Hepatocyte (in vitro differentiated cells): ENCODE data around the gene GAB1. TPM values are rescaled to one million over a fixed set of nuclear protein-coding genes. Genes with fewer than 3 reads are reported as not detected.

Experiments
- DNase-seq: peaks from one replicate; pipeline ENCODE4 v3.0.0-alpha.2; 2016; ENCODE audit warnings: low spot score
- H2AFZ ChIP-seq: fragments of 200-600 bp; sonication (generic); 2 replicates; pipeline ENCODE4 v1.6.0; 2016; ENCODE audit warnings: antibody characterized with exemption, mild to moderate bottlenecking
- H3K27ac ChIP-seq: fragments of 200-600 bp; sonication (generic); 2 replicates; pipeline ENCODE4 v1.5.1; 2016; ENCODE audit warnings: mild to moderate bottlenecking
- H3K27me3 ChIP-seq: fragments of 200-600 bp; sonication (generic); 2 replicates; pipeline ENCODE4 v1.6.1; 2016
- H3K36me3 ChIP-seq: fragments of 200-600 bp; sonication (generic); replicated peaks from 2 replicates; pipeline ENCODE4 v1.5.1; 2016; ENCODE audit warnings: low read depth; ENCODE audit not compliant: insufficient read depth
- H3K4me1 ChIP-seq: fragments of 200-600 bp; sonication (generic); 2 replicates; pipeline ENCODE4 v1.5.1; 2016; ENCODE audit warnings: mild to moderate bottlenecking, moderate library complexity; ENCODE audit not compliant: insufficient read depth
- H3K4me2 ChIP-seq: fragments of 200-600 bp; sonication (generic); 2 replicates; pipeline ENCODE4 v1.6.0; 2016
- H3K4me3 ChIP-seq: fragments of 200-600 bp; sonication (generic); 2 replicates; pipeline ENCODE4 v1.5.1; 2016; ENCODE audit warnings: mild to moderate bottlenecking
- H3K79me2 ChIP-seq: fragments of 200-600 bp; sonication (generic); 2 replicates; pipeline ENCODE4 v1.6.0; 2017; ENCODE audit warnings: mild to moderate bottlenecking
- H3K9me2 ChIP-seq: fragments of 200-600 bp; sonication (generic); replicated peaks from 2 replicates; pipeline ENCODE4 v1.6.0; 2017; ENCODE audit warnings: mild to moderate bottlenecking; ENCODE audit not compliant: insufficient read depth
- H3K9me3 ChIP-seq: fragments of 200-600 bp; sonication (generic); 2 replicates; pipeline ENCODE4 v1.5.1; 2016; ENCODE audit warnings: low read depth, mild to moderate bottlenecking
- H4K20me1 ChIP-seq: fragments of 200-600 bp; sonication (generic); 2 replicates; pipeline ENCODE4 v1.6.0; 2016; ENCODE audit warnings: mild to moderate bottlenecking; ENCODE audit not compliant: insufficient read depth, poor library complexity, severe bottlenecking
- EZH2 ChIP-seq: fragments of 200-600 bp; sonication (generic); IDR thresholded peaks from 2 replicates; pipeline ENCODE4 v1.6.1; 2016; ENCODE audit warnings: antibody characterized with exemption, mild to moderate bottlenecking, borderline replicate concordance
- EZH2phosphoT487 ChIP-seq: fragments of 200-600 bp; sonication (generic); IDR thresholded peaks from one replicate; pipeline ENCODE4 v1.6.1; 2018; ENCODE audit warnings: antibody characterized with exemption, mild to moderate bottlenecking, low read depth, moderate library complexity; ENCODE audit not compliant: unreplicated experiment, severe bottlenecking
- WGBS: methylation state at CpG from one replicate; pipeline ENCODE4 v1.1.6; 2016; ENCODE audit warnings: low lambda C conversion rate; ENCODE audit errors: missing lambda C conversion rate; 5-methylcytosine and 5-hydroxymethylcytosine counted together
- polyA plus RNA-seq: library from polyadenylated mRNA; unstranded; fragments of >200 nt; fragmentation: Nextera tagmentation; extraction: Ambion mirVana; gene quantifications from 2 replicates; pipeline ENCODE4 v1.2.1, GENCODE V29; 2016
- total RNA-seq: library from RNA; depleted of rRNA; stranded (reverse); fragments of >200 nt; gene quantifications from 2 replicates; pipeline ENCODE4 v1.2.3, GENCODE V29; 2014
- TF ChIP-seq, protein P1 (sequence below): fragments of 200-600 bp; sonication (generic); IDR thresholded peaks from 2 replicates; pipeline ENCODE4 v1.5.1; 2016; ENCODE audit warnings: antibody characterized with exemption, mild to moderate bottlenecking; ENCODE audit not compliant: poor library complexity

Gene GAB1
- total and polyA plus RNA-seq, 2 experiments from 2014 or later: 10.9 to 30.7 TPM

DNA sequence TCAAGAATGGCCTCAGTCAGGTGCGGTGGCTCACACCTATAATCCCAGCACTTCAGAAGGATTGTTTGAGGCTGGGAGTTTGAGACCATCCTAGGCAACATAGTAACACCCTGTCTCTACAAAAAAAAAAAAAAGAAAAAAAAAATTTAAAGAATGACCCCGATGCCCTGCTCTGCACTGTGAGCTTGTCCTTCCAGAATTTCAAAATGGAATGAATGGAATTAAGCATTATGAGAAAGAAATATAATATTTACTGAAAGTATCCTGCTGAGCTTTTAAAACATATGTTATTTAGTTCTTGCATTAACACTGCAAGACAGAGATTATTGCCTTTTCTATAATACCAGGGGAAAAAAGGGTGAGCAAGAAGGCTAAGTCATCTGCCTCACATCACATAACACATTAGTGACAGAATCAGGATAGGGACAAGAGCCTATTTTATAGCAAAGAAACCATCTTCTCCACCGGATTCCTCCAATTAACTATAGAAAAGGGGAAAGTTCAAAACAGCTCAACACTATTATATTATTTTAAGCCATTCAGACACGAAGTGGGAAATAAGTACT lies 41.9 kb upstream of the GAB1 start:
- H3K4me3 ChIP-seq: no peak overlapping the region
- H3K27me3 ChIP-seq: no peaks in the 10 kb centered on the region
- no peak for TF ChIP-seq EZH2phosphoT487
- no peak for TF ChIP-seq EZH2
- TF ChIP-seq, protein P1, sequence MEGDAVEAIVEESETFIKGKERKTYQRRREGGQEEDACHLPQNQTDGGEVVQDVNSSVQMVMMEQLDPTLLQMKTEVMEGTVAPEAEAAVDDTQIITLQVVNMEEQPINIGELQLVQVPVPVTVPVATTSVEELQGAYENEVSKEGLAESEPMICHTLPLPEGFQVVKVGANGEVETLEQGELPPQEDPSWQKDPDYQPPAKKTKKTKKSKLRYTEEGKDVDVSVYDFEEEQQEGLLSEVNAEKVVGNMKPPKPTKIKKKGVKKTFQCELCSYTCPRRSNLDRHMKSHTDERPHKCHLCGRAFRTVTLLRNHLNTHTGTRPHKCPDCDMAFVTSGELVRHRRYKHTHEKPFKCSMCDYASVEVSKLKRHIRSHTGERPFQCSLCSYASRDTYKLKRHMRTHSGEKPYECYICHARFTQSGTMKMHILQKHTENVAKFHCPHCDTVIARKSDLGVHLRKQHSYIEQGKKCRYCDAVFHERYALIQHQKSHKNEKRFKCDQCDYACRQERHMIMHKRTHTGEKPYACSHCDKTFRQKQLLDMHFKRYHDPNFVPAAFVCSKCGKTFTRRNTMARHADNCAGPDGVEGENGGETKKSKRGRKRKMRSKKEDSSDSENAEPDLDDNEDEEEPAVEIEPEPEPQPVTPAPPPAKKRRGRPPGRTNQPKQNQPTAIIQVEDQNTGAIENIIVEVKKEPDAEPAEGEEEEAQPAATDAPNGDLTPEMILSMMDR: no peak
- no peaks in the 10 kb centered on the region for H3K79me2 ChIP-seq
- no peaks in the 10 kb centered on the region for H3K36me3 ChIP-seq
- no peaks in the 10 kb centered on the region for H3K9me3 ChIP-seq
- H3K4me2 ChIP-seq: peak overlapping the region; percentile 21
- H2AFZ ChIP-seq: no peak overlapping the region
- no peak for DNase-seq
- peaks cover 6% of the 10 kb centered on the region for H3K4me1 ChIP-seq
- WGBS: 62% methylated on average over 4 of the region's 4 CpGs
- H3K27ac ChIP-seq: no peak overlapping the region
- no peaks in the 10 kb centered on the region for H3K9me2 ChIP-seq
- no peaks in the 10 kb centered on the region for H4K20me1 ChIP-seq

DNA sequence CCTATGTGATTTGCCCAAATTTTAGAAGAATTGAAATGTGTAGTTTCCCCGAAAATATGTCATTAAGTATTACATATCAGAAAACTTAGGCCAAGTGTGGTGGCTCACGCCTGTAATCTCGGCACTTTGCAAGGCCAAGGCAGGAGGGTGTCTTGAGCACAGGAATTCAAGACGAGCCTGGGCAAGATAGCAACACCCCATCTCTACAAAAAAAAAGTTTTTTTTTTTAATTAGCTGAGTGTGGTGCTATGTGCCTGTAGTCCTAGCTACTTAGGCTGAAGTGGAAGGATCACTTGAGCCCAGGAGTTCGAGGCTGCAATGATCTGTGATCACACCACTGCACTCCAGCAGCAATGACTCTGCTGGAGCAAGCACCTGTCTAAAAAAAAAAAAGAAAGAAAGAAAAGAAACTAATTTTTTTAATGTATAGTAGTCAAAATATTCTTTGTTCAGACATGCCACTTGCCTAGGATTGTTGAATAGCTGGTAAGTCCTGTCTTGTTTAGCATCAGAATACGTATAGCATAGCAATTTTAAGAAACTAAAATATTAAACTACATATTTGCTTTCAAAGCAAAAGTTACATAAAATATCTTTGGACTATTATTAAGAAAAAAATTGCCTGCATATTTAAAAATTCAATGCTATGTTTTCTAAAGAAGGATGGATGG lies 40.1 kb upstream of the GAB1 start:
- H3K4me3 ChIP-seq: no peak overlapping the region
- no peaks in the 10 kb centered on the region for H3K9me2 ChIP-seq
- H3K4me1 ChIP-seq: peaks cover 6% of the 10 kb centered on the region
- H3K4me2 ChIP-seq: no peak overlapping the region
- H3K27me3 ChIP-seq: no peaks in the 10 kb centered on the region
- DNase-seq: no peak
- TF ChIP-seq, protein P1: no peak
- TF ChIP-seq EZH2 (no peak), EZH2phosphoT487 (no peak)
- H2AFZ ChIP-seq: no peak overlapping the region
- 79% methylated on average over 6 of the region's 6 CpGs for WGBS
- no peaks in the 10 kb centered on the region for H3K36me3 ChIP-seq
- H3K27ac ChIP-seq: no peak overlapping the region
- no peaks in the 10 kb centered on the region for H3K79me2 ChIP-seq
- H3K9me3 ChIP-seq: no peaks in the 10 kb centered on the region
- H4K20me1 ChIP-seq: no peaks in the 10 kb centered on the region

DNA sequence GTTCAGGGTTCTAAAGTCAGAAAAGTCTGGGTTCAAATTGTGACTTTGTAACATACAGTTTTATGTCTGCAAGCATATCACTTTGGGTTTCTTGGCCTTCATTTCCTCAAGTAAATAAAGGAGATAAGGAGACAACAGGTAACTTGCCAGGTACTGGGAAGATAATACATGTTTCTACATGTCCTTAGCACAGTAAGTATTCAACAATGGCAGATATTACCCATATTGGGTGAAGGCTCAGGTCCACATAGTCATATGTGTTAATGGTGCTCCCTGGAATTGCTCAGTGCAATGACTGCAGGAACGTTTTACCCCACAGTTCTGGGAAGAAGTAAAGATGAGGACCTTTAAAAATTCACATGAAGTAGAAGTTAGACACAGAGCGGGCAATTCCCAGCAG lies 35.8 kb upstream of the GAB1 start:
- no peaks in the 10 kb centered on the region for H3K79me2 ChIP-seq
- no peaks in the 10 kb centered on the region for H4K20me1 ChIP-seq
- H3K4me1 ChIP-seq: no peaks in the 10 kb centered on the region
- H3K27me3 ChIP-seq: no peaks in the 10 kb centered on the region
- no peak overlapping the region for H2AFZ ChIP-seq
- no peaks in the 10 kb centered on the region for H3K36me3 ChIP-seq
- H3K4me2 ChIP-seq: no peak overlapping the region
- H3K9me3 ChIP-seq: no peaks in the 10 kb centered on the region
- H3K4me3 ChIP-seq: no peak overlapping the region
- DNase-seq: no peak
- 91% methylated on average over 2 of the region's 2 CpGs for WGBS
- H3K9me2 ChIP-seq: no peaks in the 10 kb centered on the region
- H3K27ac ChIP-seq: no peak overlapping the region
- TF ChIP-seq, protein P1: no peak
- TF ChIP-seq EZH2: no peak
- no peak for TF ChIP-seq EZH2phosphoT487
